ENCODE measurements around the gene NLGN1.

DNA sequence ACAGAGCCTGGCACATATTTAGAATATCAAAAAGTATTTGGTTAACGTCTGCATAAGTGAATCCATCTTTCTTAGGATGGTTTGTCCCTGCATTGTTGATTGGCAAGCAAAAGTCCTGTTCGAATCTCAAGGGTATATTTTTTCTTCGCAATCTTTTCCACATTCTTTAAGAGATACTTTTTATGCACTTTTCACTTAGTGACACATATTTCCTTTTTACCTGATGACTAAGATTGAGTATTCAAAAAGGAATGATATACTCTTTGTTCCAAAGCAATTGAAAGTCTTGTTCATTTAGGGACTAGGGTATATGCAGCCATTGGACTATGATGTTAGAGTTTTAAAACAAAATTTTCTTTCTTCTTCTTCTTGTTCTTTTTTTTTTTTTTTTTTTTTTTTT, 349.9 kb downstream of the NLGN1 start:
- TF ChIP-seq, protein P1, sequence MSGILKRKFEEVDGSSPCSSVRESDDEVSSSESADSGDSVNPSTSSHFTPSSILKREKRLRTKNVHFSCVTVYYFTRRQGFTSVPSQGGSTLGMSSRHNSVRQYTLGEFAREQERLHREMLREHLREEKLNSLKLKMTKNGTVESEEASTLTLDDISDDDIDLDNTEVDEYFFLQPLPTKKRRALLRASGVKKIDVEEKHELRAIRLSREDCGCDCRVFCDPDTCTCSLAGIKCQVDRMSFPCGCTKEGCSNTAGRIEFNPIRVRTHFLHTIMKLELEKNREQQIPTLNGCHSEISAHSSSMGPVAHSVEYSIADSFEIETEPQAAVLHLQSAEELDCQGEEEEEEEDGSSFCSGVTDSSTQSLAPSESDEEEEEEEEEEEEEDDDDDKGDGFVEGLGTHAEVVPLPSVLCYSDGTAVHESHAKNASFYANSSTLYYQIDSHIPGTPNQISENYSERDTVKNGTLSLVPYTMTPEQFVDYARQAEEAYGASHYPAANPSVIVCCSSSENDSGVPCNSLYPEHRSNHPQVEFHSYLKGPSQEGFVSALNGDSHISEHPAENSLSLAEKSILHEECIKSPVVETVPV (CRISPR knock-in tag; IDR thresholded peaks at IDR 0.05), result no peak
- TF ChIP-seq ISL1 (CRISPR knock-in tag; IDR thresholded peaks at IDR 0.05), result no peak
- TF ChIP-seq, protein P2, sequence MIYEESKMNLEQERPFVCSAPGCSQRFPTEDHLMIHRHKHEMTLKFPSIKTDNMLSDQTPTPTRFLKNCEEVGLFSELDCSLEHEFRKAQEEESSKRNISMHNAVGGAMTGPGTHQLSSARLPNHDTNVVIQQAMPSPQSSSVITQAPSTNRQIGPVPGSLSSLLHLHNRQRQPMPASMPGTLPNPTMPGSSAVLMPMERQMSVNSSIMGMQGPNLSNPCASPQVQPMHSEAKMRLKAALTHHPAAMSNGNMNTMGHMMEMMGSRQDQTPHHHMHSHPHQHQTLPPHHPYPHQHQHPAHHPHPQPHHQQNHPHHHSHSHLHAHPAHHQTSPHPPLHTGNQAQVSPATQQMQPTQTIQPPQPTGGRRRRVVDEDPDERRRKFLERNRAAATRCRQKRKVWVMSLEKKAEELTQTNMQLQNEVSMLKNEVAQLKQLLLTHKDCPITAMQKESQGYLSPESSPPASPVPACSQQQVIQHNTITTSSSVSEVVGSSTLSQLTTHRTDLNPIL (CRISPR knock-in tag; IDR thresholded peaks at IDR 0.05; ENCODE audit: low read depth), result no peak
- TF ChIP-seq, protein P3, sequence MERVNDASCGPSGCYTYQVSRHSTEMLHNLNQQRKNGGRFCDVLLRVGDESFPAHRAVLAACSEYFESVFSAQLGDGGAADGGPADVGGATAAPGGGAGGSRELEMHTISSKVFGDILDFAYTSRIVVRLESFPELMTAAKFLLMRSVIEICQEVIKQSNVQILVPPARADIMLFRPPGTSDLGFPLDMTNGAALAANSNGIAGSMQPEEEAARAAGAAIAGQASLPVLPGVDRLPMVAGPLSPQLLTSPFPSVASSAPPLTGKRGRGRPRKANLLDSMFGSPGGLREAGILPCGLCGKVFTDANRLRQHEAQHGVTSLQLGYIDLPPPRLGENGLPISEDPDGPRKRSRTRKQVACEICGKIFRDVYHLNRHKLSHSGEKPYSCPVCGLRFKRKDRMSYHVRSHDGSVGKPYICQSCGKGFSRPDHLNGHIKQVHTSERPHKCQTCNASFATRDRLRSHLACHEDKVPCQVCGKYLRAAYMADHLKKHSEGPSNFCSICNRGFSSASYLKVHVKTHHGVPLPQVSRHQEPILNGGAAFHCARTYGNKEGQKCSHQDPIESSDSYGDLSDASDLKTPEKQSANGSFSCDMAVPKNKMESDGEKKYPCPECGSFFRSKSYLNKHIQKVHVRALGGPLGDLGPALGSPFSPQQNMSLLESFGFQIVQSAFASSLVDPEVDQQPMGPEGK (CRISPR knock-in tag; IDR thresholded peaks at IDR 0.05; ENCODE audit: borderline replicate concordance), result no peak
- no peak for TF ChIP-seq ZFP3 (CRISPR knock-in tag; IDR thresholded peaks at IDR 0.05)

Data from SK-N-SH treated with all-trans-retinoic acid at 6 μM for 48 hours (cell line).